Measurements from ENCODE around the gene UBR3. TPM values are rescaled to one million over a fixed set of nuclear protein-coding genes. Genes with fewer than 3 reads are reported as not detected.

The UBR3 gene
- total RNA-seq, 1 experiment from 2014 or later = 48.9 TPM

DNA sequence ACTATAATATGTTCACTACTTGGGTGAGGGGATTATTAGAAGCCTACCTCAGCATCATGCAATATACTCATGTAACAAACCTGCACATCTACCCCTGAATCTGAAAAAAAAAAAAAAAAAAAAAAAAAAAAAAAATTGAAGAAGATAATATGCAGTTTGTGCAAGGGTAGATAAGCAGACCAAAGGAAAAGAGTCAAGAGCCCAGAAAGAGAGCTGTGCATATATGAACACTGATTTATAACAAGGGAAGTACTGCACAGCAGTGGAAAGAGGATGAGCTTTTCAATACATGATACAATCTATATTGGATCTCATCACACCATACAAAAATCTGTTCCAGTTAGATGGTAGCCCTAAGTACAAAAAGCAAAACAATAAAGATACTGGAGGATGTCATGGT, 268.1 kb downstream of the UBR3 start:
- no peak for DNase-seq (ENCODE audit: low spot score)
- intact Hi-C loops (cut with micrococcal nuclease; ENCODE audit: unreplicated experiment) = no loop called here
- no peaks in the 10 kb centered on the region for H3K4me1 ChIP-seq (ENCODE audit: insufficient read depth, low read length, poor library complexity, severe bottlenecking)
- H3K27ac ChIP-seq (ENCODE audit: low read depth, low read length, poor library complexity, severe bottlenecking) = no peak overlapping the region
- no peaks in the 10 kb centered on the region for H3K27me3 ChIP-seq (replicated peaks; ENCODE audit: insufficient read depth, low read depth, low read length, poor library complexity)
- H3K4me3 ChIP-seq (ENCODE audit: low read depth, low read length, poor library complexity, severe bottlenecking) = no peak overlapping the region
- TF ChIP-seq EZH2 (IDR thresholded peaks at IDR 0.05; ENCODE audit: borderline replicate concordance, low read depth, low read length, poor library complexity, severe bottlenecking) = no peak
- TF ChIP-seq, protein P1, sequence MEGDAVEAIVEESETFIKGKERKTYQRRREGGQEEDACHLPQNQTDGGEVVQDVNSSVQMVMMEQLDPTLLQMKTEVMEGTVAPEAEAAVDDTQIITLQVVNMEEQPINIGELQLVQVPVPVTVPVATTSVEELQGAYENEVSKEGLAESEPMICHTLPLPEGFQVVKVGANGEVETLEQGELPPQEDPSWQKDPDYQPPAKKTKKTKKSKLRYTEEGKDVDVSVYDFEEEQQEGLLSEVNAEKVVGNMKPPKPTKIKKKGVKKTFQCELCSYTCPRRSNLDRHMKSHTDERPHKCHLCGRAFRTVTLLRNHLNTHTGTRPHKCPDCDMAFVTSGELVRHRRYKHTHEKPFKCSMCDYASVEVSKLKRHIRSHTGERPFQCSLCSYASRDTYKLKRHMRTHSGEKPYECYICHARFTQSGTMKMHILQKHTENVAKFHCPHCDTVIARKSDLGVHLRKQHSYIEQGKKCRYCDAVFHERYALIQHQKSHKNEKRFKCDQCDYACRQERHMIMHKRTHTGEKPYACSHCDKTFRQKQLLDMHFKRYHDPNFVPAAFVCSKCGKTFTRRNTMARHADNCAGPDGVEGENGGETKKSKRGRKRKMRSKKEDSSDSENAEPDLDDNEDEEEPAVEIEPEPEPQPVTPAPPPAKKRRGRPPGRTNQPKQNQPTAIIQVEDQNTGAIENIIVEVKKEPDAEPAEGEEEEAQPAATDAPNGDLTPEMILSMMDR (conservative IDR thresholded peaks at IDR 0.05; ENCODE audit: low read depth, low read length) = no peak
- H3K36me3 ChIP-seq (ENCODE audit: insufficient read depth, low read length, poor library complexity, severe bottlenecking) = no peaks in the 10 kb centered on the region
- ChIA-PET CTCF (no interaction called here), POLR2A (ENCODE audit: low non-redundant PET) (interaction anchor here (0.6 kb wide), 1 partner anchor 109 kb away, joined by 3 read pairs; no protein-coding TSS in a partner anchor)
- no TSS peak for BruUV-seq (replicated peaks)
- peaks cover 6% of the 10 kb centered on the region for H3K9me3 ChIP-seq (ENCODE audit: low read depth, low read length, poor library complexity, severe bottlenecking)

DNA sequence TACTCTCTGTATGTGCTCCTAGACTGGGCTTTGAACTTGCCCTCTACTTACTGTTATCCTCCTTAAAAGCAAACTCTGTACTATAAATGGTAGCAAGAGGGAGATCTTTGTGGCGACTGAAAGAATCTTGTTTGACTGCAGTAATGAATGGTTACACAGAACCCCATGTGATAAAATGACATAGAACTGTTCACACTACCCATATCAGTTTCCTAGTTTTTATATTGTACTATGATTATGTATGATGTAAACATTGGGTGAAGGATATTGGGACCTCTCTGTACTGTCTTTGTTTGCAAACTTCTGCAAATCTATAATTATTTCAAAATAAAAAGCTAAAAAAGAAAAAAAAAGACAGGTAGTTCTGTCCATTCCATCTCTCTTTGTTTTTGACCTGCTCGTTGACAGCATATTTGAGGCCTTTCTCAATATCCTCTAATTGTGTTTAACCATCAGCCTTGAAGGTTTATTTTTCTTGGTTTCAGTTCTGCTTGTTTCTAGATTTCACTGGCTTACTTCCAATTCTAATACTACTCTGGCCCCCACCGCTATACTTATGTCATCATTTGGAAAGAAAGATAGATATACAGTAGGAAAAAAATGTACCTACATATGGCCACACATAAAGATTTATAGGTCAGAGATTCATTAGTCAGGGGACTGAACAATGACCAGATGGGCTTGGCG, 271.5 kb downstream of the UBR3 start:
- POLR2A ChIA-PET (ENCODE audit: low non-redundant PET) = no interaction called here
- Histone ChIP-seq H3K27ac (ENCODE audit: low read depth, low read length, poor library complexity, severe bottlenecking) (no peak overlapping the region), H3K4me1 (ENCODE audit: insufficient read depth, low read length, poor library complexity, severe bottlenecking) (no peaks in the 10 kb centered on the region), H3K27me3 (replicated peaks; ENCODE audit: insufficient read depth, low read depth, low read length, poor library complexity) (no peaks in the 10 kb centered on the region), H3K36me3 (ENCODE audit: insufficient read depth, low read length, poor library complexity, severe bottlenecking) (no peaks in the 10 kb centered on the region), H3K9me3 (ENCODE audit: low read depth, low read length, poor library complexity, severe bottlenecking) (peaks cover 3% of the 10 kb centered on the region), H3K4me3 (ENCODE audit: low read depth, low read length, poor library complexity, severe bottlenecking) (no peak overlapping the region)
- CTCF ChIA-PET = no interaction called here
- DNase-seq (ENCODE audit: low spot score) = no peak
- intact Hi-C loops (cut with micrococcal nuclease; ENCODE audit: unreplicated experiment) = no loop called here
- no TSS peak for BruUV-seq (replicated peaks)
- no peak for TF ChIP-seq EZH2 (IDR thresholded peaks at IDR 0.05; ENCODE audit: borderline replicate concordance, low read depth, low read length, poor library complexity, severe bottlenecking)
- TF ChIP-seq, protein P1 (conservative IDR thresholded peaks at IDR 0.05; ENCODE audit: low read depth, low read length) = no peak

DNA sequence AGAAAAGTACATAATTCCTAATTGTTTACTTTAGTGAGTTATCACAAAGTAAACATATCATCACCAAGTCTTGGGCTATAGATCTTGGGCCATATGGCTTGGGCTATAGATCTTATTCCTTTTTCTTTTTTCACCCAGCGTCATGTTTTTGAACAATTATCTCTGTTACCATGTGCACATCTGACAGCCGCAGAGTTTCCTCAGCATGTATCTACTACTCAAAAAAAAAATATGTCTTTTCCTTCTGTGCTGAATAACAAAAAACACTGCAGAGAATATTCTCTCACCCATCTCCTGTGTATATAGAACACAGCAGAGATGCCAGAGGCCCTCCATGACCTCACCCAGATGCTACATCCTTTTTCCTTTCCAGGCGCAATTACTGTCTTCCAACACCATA, 274.5 kb downstream of the UBR3 start:
- intact Hi-C loops (cut with micrococcal nuclease; ENCODE audit: unreplicated experiment) = no loop called here
- no TSS peak for BruUV-seq (replicated peaks)
- POLR2A ChIA-PET (ENCODE audit: low non-redundant PET) = no interaction called here
- no peaks in the 10 kb centered on the region for H3K27me3 ChIP-seq (replicated peaks; ENCODE audit: insufficient read depth, low read depth, low read length, poor library complexity)
- no peak for DNase-seq (ENCODE audit: low spot score)
- H3K4me1 ChIP-seq (ENCODE audit: insufficient read depth, low read length, poor library complexity, severe bottlenecking) = no peaks in the 10 kb centered on the region
- H3K9me3 ChIP-seq (ENCODE audit: low read depth, low read length, poor library complexity, severe bottlenecking) = peaks cover 2% of the 10 kb centered on the region
- TF ChIP-seq EZH2 (IDR thresholded peaks at IDR 0.05; ENCODE audit: borderline replicate concordance, low read depth, low read length, poor library complexity, severe bottlenecking) = no peak
- TF ChIP-seq, protein P1 (conservative IDR thresholded peaks at IDR 0.05; ENCODE audit: low read depth, low read length) = no peak
- no peak overlapping the region for H3K27ac ChIP-seq (ENCODE audit: low read depth, low read length, poor library complexity, severe bottlenecking)
- CTCF ChIA-PET = interaction anchor here (0.6 kb wide), 1 partner anchor 766 kb away, joined by 3 read pairs; no protein-coding TSS in a partner anchor
- H3K36me3 ChIP-seq (ENCODE audit: insufficient read depth, low read length, poor library complexity, severe bottlenecking) = no peaks in the 10 kb centered on the region
- H3K4me3 ChIP-seq (ENCODE audit: low read depth, low read length, poor library complexity, severe bottlenecking) = no peak overlapping the region

All from A673 (cell line).